DOHH2 (cell line): Measurements from ENCODE around the gene FAM53A.

Experiments used
- H3F3A ChIP-seq: fragments of 200-600 bp; sonication (generic), shearing (Covaris generic); 2 replicates; pipeline ENCODE4 v1.6.0; 2016; ENCODE audit warnings: antibody characterized with exemption, mild to moderate bottlenecking; ENCODE audit not compliant: control insufficient read depth, insufficient read depth
- H3K27ac ChIP-seq: fragments of 200-600 bp; sonication (generic); 2 replicates; pipeline ENCODE4 v1.5.1; 2014; ENCODE audit warnings: low read depth, mild to moderate bottlenecking, low read length, moderate library complexity
- H3K27me3 ChIP-seq: fragments of 200-600 bp; sonication (generic); 2 replicates; pipeline ENCODE4 v1.6.1; 2014; ENCODE audit warnings: mild to moderate bottlenecking, low read length, mixed read lengths; ENCODE audit not compliant: control insufficient read depth
- H3K36me3 ChIP-seq: fragments of 200-600 bp; sonication (generic); 2 replicates; pipeline ENCODE4 v1.6.1; 2014; ENCODE audit warnings: mild to moderate bottlenecking, low read length, moderate library complexity, mixed read lengths; ENCODE audit not compliant: control insufficient read depth
- H3K4me1 ChIP-seq: fragments of 200-600 bp; sonication (generic); 2 replicates; pipeline ENCODE4 v1.6.1; 2014; ENCODE audit warnings: mild to moderate bottlenecking, low read length, mixed read lengths; ENCODE audit not compliant: control insufficient read depth
- H3K4me2 ChIP-seq: fragments of 200-600 bp; sonication (generic); 2 replicates; pipeline ENCODE4 v1.6.0; 2014; ENCODE audit warnings: mild to moderate bottlenecking, low read length, moderate library complexity
- H3K4me3 ChIP-seq: fragments of 200-600 bp; sonication (generic); 2 replicates; pipeline ENCODE4 v1.5.1; 2014; ENCODE audit warnings: mild to moderate bottlenecking, low read length, mixed read lengths
- H3K79me2 ChIP-seq: fragments of 200-600 bp; sonication (generic); 2 replicates; pipeline ENCODE4 v1.6.1; 2014; ENCODE audit warnings: mild to moderate bottlenecking, low read length, mixed read lengths; ENCODE audit not compliant: control insufficient read depth
- H3K9me2 ChIP-seq: fragments of 200-600 bp; sonication (generic); replicated peaks from 2 replicates; pipeline ENCODE4 v1.6.1; 2014; ENCODE audit warnings: mild to moderate bottlenecking, low read length, mixed read lengths; ENCODE audit not compliant: control insufficient read depth
- H3K9me3 ChIP-seq: fragments of 200-600 bp; sonication (generic); 2 replicates; pipeline ENCODE4 v1.6.1; 2014; ENCODE audit warnings: antibody characterized with exemption, low read length, mixed read lengths; ENCODE audit not compliant: control insufficient read depth, insufficient read depth
- H4K20me1 ChIP-seq: fragments of 200-600 bp; sonication (generic); 2 replicates; pipeline ENCODE4 v1.6.0; 2014; ENCODE audit warnings: low read depth, mild to moderate bottlenecking, antibody characterized with exemption, low read length, moderate library complexity; ENCODE audit not compliant: control insufficient read depth, insufficient read depth
- EZH2phosphoT487 ChIP-seq: fragments of 200-600 bp; sonication (generic); IDR thresholded peaks from 2 replicates; pipeline ENCODE4 v1.6.1; 2017; ENCODE audit warnings: borderline replicate concordance, mild to moderate bottlenecking, antibody characterized with exemption, low read length, moderate library complexity, mixed read lengths
- TF ChIP-seq, protein P1 (sequence below): fragments of 200-600 bp; sonication (generic); IDR thresholded peaks from one replicate; pipeline ENCODE4 v1.5.1; 2014; ENCODE audit warnings: antibody characterized with exemption, mild to moderate bottlenecking, low read depth, low read length; ENCODE audit not compliant: poor library complexity, severe bottlenecking

Gene FAM53A

DNA sequence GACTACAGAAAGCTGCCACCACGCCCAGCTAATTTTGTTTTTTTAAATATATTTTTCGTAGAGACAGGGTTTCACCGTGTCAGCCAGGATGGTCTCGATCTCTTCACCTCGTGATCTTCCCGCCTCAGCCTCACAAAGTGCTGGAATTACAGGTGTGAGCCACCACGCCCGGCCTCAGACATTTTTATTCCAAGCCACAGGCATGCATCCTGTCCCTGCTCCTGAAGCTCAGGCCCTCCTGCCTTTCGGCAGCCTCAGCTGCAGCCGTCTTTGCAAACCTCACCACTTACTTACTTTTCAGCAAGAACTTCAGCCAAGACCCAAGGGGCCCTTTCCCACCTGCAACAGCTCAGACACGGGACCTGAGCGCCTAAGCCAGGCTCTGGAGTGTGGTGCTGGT is 26.0 kb downstream of the FAM53A start:
- Histone ChIP-seq H3K4me2 (no peak overlapping the region), H3K79me2 (no peaks in the 10 kb centered on the region), H3K27ac (no peak overlapping the region), H3K36me3 (no peaks in the 10 kb centered on the region), H4K20me1 (no peaks in the 10 kb centered on the region), H3K9me3 (no peaks in the 10 kb centered on the region), H3K4me3 (no peak overlapping the region), H3K4me1 (no peaks in the 10 kb centered on the region), H3K9me2 (no peaks in the 10 kb centered on the region), H3F3A (no peaks in the 10 kb centered on the region), H3K27me3 (no peaks in the 10 kb centered on the region)
- TF ChIP-seq, protein P1, sequence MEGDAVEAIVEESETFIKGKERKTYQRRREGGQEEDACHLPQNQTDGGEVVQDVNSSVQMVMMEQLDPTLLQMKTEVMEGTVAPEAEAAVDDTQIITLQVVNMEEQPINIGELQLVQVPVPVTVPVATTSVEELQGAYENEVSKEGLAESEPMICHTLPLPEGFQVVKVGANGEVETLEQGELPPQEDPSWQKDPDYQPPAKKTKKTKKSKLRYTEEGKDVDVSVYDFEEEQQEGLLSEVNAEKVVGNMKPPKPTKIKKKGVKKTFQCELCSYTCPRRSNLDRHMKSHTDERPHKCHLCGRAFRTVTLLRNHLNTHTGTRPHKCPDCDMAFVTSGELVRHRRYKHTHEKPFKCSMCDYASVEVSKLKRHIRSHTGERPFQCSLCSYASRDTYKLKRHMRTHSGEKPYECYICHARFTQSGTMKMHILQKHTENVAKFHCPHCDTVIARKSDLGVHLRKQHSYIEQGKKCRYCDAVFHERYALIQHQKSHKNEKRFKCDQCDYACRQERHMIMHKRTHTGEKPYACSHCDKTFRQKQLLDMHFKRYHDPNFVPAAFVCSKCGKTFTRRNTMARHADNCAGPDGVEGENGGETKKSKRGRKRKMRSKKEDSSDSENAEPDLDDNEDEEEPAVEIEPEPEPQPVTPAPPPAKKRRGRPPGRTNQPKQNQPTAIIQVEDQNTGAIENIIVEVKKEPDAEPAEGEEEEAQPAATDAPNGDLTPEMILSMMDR: no peak
- TF ChIP-seq EZH2phosphoT487: no peak

DNA sequence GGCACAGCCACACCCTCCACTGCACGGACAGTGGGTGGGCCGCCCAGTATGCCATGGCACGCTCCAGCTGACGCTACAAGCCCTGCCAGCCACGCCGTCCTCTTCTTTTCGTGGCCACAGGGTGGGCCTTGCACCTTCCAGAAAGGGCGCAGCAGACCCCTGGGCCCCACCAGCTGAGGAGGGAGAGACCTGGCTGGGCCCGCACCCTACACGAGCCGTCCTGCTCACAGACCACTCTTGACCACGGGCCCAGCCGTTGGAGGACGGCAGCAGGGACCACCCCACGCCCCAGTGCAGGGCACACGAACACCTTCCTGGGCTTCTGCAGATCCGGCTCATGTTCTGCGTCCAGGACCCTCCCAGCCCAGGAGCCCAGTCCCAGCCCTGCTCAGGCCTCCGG is 27.1 kb downstream of the FAM53A start:
- Histone ChIP-seq H3K79me2 (no peaks in the 10 kb centered on the region), H3K27ac (no peak overlapping the region), H3K27me3 (no peaks in the 10 kb centered on the region), H3K36me3 (no peaks in the 10 kb centered on the region), H3F3A (no peaks in the 10 kb centered on the region), H3K4me3 (no peak overlapping the region), H3K4me2 (no peak overlapping the region), H3K4me1 (no peaks in the 10 kb centered on the region), H4K20me1 (no peaks in the 10 kb centered on the region), H3K9me2 (no peaks in the 10 kb centered on the region), H3K9me3 (peaks cover 7% of the 10 kb centered on the region; the same call in 1 of the 2 replicates)
- TF ChIP-seq EZH2phosphoT487: no peak
- TF ChIP-seq, protein P1: no peak

DNA sequence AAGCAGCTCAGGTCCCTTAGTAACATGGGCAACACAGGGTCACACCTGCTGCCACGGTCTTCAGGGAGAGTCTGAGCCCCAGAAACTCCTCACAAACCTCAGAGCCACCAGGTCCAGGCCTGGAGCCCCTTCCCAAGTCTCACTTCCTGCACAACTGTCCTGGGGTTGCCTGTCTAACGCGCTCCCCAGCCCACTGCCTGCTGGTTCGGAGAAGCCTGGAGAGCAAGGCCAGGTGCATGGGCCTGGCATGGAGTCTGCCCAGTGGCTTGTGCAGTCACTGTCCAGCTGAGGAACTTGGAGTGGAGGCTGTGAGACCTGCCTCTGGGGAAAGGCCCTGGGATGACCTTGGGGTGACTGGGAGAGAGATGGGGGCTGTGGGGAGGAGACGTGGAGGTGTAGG is 28.0 kb downstream of the FAM53A start:
- H4K20me1 ChIP-seq: no peaks in the 10 kb centered on the region
- no peaks in the 10 kb centered on the region for H3K79me2 ChIP-seq
- H3K4me1 ChIP-seq: no peaks in the 10 kb centered on the region
- no peak overlapping the region for H3K27ac ChIP-seq
- H3K36me3 ChIP-seq: no peaks in the 10 kb centered on the region
- H3F3A ChIP-seq: no peaks in the 10 kb centered on the region
- no peaks in the 10 kb centered on the region for H3K27me3 ChIP-seq
- peaks cover 11% of the 10 kb centered on the region; the same call in 1 of the 2 replicates for H3K9me3 ChIP-seq
- no peak overlapping the region for H3K4me3 ChIP-seq
- no peaks in the 10 kb centered on the region for H3K9me2 ChIP-seq
- no peak overlapping the region for H3K4me2 ChIP-seq
- TF ChIP-seq, protein P1: no peak
- TF ChIP-seq EZH2phosphoT487: no peak
